CD4-positive, alpha-beta T cell treated with Interleukin-6 at 100 ng/mL for 8 hours (primary cell): Measurements from ENCODE around the gene NCKAP5.

ENCODE experiments used
- DNase-seq: peaks from one replicate; pipeline ENCODE4 v3.0.0-alpha.2; 2020; ENCODE audit warnings: mixed read lengths, low spot score

NCKAP5 gene

DNA sequence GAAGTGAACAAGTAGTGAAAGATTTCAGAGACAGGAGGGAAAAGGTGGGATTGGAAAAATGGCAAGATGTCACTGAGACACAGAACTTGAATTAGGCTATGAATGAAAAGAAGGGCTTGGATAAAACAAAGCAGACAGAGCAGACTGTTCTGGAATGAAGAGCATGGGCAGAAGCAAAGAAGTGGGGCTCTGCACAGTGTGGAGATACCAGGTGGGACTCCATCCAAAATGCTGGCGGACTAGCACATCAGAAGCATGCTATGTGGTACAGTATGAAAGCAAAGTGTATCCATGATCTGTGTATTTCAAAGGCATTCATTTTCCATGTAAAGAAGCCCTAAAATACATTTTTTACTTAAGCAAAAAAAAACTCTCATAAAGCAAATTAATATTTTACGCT, 487.4 kb downstream of the NCKAP5 start:
- DNase-seq: no peak

DNA sequence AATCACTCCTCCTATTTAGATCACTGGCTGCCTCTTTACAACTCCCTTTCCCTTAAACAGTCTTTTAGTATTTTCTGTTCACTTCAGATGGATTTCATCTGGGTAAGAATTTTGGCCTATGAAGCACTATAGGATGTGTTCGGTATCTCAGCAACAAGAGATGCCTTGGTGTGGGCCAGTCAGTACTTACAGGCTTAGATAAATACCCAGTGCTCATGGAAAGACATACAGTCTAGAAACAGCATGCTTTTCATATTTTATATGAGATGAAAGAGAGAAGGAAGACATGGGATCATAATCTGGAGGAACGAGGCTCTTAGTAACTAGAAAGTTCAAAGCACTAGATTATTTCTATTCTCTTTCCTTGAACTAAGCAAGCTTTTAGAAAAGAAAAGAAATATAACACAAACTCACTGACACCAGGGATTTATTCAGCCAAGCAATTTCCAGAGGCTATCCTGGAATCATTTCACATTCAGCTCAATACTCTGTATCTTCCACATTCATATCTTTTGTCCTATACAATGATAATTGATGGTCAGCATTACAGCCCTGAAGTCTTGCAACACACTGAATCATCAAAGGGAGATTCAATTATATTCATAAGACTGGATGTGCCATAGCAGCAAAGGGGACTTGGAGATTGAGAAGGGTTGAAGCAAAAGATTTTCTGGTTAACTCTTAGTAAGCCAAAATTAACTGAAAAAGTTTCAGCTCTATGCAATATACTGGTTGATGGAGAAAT, 489.4 kb downstream of the NCKAP5 start:
- DNase-seq: no peak

DNA sequence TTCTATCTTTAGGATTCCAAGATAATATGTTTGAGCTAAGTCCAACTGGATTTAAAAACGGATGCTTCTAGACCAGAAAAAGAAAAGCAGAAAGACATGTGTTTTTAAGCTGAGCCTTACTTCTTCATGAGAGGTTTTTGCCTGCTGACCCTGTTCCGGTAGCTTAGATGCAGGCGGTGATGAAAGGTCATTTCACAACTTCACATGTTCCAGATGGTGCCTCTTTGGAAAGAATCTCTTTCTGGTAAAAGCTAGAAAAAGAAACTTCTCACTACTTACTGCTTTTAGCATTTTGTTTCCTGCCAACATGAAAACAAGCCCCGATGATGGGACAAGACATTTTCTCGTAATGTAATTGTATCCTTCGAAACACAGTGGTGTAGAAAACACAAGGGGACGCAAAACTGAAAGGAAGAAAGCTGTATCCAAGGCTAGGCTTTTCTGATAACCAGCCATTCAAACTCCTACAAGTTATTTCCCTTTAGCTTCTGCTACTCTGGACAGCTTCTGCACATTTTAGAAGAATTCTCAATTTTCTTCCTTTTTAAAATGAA, 490.9 kb downstream of the NCKAP5 start:
- DNase-seq: no peak

DNA sequence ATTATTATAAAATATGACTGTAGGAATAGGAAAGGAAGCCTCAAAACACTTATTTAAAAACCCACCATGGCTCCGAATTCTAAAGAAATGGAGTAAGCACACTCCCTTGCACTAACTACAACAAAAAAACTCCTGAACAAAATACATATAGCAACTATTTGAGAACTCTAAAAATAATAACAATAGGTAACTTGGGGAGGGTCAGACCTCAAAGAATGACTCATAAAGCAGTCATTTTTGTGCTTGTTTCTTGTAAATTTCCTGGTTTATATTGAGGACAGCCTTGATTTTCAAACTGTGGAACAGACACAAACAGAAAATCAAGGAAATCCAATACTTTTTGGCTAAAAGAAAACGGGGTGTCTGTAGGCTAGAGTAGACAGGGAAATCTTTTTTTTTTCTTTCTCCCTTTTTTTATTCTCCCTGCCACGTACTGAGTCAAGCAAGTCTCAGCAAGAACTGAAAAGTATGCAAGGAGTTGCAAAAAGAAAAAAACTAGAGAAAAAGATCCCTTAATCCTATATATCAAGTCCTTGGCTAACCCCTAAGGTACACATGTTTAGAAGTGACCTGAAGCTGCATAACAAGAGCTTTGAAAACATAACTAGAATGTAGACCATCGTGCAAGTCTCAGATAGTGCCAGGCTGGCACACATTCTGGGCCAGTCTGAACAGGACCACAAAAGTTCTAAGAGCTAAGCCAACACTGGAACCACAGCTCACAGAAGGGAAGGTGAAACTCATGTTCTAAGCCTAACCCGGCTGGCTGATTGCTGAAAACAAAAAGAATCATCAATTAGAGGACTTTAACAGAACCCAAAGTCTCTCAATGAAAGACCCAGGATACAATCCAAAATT, 495.2 kb downstream of the NCKAP5 start:
- DNase-seq: no peak

DNA sequence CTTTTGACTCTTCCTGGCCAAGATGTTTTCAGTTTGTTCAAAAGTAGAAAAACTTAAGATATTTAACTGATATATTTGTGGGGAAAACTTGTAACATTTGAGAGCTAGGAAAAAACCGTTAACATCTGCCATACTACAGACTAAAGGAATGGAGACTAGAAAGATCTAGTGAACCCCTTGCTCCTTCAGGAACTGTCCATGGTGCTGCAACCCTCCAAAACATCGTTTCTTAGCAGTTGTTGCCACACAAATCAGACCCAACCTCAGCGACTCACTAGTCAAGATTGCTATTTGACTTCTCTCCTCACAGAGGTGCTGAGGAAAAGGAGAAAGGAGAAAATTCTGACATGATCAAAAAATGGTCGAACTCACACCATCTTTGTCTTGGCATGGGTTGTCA, 504.5 kb downstream of the NCKAP5 start:
- no peak for DNase-seq

DNA sequence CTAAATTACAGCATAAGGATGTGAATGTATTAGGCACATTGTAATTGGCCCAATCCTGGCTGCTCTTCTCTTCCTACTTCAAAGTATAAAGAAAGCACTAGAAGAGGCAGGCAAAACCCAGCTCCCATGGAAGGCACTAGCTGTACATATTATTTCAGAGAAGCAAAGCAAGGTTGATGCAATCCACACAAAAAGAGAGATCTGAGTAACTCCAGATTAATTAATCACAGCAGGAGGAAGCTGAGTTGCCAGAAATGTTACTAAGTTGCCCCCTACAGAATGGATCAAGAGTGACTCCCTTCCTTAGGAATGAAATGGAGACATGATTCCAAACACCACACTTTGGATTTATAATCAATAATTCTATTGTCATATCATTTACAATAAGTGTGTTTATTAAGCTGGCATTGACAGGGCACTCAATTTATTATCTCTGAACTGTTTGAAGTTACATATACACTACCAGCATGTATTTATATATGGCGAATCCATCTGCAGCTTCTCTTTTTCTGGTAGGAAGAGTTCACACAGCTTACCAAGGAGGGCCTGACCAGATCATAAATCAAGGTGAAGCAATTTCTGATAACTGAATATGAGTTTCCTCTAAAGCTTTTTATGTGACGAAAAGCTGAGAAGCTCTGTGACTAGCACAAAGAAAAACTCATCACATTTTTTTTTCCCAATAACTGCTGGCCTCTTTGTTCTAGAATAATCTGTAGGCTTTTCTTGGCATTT, 505.2 kb downstream of the NCKAP5 start:
- DNase-seq: no peak

DNA sequence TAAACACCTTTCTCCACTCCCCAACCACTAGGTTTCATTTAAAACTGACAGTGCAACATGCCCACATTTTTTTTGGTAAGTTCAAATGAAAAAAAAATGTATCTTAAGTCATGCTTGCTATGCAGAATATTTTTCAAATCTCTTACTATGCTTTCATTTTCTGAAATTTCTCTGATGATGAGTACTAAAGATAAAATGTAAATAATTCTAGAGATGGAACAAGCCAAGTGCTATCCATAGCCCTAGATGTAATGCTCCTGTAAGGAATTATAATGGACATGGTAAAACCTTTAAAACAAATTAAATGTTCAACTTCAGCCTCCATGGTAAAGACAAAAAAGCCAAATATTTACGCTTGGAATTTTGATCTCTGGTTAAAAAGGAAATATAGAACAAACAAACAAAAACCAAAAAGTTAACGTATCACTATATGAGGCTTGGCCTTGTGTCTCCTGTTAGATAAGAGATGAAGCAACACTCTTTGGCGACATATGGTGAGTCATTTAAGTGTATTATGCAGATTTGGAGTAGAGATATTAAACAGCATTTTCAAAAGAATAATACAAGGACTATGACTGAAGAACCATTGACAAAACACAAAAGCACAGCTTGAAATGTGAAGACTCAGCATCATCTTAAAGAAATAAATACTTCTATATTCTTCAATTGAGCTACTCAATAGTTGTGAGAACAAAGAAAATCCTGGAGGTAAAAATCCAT, 506.2 kb downstream of the NCKAP5 start:
- DNase-seq: no peak

DNA sequence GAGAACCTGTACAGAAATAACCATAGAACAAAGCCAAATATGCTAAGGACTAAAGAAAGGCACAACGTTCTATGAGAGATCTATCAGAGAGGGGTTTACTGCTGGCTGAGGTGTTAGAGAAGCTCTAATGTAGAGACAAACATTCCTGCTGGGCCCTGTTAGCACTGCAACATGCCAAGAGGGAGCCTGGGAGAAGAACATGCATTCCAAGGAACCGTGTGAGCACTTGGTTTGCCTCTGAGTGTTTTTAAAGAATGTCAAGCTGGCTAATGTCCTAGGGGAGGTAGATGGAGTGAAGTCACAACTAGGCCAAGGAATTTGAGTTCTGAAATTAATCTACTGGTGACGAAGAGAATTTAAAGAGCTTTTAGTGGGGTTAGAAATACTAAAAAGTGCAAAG, 514.0 kb downstream of the NCKAP5 start:
- DNase-seq: no peak

DNA sequence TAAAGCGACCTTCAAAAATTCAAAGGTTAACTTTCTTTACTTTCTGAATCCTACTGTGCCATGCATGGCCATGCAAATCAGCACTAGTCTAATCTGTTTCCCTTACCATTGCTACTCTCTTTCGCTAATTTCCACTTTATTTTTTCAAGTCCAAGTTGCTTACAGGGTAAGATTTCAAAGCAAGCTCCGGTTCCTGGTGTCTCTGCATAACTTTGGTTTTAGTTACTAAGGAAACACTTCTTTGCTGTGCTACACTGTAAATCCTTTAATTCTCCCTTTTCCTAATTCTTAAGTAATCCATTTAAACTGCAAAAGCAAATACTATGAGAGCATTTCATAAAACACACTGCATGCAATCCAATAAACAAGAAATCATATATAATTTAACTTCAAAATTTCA, 514.7 kb downstream of the NCKAP5 start:
- DNase-seq: no peak

DNA sequence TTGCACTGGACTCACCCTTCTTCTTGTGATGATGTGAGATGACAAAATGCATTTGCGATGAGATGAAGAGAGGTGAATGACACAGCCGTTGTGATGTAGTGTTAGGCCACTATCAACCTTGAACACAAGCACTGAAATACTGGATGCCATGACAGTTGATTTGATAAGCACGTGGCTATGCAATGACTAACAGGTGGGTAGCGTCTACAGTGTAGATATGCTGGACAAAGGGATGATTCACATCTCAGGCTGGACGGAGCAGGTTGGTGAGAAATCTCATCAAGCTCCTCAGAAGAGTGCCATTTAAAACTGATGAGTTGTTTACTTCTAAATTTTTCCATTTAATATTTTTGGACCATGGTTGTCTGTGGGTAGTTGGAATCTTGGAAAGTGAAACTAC, 522.5 kb downstream of the NCKAP5 start:
- no peak for DNase-seq

DNA sequence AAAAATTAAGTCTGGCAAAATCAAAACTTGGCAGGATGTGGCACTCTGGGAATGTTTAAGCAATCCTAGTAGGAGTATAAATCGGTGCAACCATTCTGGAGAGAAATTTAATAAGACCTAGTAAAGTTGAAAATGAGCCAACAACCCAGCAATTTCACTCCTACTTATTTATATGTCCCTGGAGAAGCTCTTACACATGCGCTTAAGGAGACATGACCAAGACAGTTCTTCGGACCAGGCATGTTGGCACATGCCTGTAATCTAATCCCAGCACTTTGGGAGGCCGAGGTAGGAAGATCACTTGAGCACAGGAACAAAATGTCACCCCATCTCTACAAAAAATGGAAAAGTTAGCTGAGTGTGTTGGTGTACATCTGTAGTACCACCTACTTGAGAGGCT, 523.7 kb downstream of the NCKAP5 start:
- no peak for DNase-seq

DNA sequence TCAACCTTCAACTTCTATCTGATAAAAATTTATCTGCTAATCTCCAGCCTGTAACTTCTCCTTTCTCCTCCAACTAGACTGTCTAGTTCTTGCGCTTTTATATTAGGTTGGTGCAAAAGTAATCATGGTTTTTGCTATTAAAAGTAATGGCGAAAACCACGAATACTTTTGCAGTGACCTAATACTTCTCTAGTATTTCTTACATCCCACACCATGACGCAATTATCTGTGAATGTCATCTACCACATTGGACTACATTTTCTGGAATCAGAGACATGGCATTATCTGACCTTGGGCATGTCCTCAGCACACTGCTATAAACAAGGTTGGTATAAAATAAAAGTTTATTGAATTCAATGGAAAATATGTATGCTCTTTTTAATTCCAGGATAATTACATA, 528.1 kb downstream of the NCKAP5 start:
- DNase-seq: no peak

DNA sequence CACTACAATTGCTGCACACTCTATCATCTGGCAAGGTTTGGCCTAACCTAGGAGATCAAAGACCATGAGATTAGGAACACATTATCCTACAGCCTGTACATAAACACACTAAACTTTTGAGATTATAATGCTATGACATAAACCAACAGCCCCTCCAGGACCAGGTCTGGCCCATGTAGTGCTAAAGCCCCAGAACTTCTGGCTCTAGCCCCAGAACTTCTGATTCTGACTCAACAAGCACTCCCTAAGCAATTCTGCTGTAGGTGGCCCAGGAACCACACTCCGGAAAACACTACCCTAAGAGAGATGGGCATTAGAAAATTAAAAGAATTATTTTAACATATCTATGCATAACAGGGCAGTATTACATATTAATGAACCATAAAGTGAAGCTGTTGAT, 528.7 kb downstream of the NCKAP5 start:
- no peak for DNase-seq

DNA sequence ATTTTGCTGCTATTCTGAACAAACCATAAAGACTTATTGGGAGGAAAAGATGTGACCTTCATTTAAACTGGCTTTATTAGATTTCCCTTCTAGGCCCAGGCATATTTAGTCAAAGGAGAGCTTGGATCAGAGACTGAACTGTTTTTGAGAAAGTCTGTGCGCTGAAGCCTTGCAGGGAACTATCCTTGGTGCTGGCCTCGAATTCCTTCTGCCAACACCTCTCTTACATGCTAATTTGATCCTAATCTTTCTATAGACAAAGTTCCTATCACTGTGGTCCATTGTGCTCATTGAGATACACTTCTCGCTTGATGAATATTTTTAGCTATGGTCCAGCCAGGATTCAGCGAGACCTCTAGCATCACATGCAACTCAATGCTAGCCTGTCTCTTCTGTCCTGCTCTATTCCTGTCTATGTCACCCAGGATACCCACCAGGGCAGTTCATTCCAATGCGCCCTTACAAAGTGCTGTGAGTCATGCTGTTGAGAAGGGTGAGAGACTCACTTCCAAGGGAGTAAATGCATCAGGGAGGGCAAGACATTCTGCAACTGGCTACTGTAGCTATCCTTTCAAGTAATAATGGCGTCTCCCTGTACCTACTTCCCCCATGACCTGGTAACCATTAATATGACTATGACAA, 541.6 kb downstream of the NCKAP5 start:
- DNase-seq: no peak

DNA sequence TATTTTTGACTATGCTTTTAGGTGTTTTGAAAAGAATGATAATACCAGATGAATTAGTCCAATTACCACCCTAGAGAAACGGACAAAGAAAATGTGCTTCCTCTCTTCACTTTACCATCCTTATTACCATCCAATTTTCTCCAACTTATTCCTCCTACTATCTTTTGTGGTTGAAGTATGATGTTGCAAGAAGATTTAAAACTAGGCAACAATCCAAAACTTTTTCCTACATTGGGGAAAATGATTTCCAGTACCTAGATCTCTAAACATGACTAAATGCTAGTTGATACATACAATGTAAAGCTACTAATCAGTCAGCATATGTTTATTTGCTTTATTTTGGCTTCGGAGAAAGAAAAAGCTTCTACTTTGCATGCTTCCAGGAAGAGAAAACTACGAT, 543.3 kb downstream of the NCKAP5 start:
- DNase-seq: no peak

DNA sequence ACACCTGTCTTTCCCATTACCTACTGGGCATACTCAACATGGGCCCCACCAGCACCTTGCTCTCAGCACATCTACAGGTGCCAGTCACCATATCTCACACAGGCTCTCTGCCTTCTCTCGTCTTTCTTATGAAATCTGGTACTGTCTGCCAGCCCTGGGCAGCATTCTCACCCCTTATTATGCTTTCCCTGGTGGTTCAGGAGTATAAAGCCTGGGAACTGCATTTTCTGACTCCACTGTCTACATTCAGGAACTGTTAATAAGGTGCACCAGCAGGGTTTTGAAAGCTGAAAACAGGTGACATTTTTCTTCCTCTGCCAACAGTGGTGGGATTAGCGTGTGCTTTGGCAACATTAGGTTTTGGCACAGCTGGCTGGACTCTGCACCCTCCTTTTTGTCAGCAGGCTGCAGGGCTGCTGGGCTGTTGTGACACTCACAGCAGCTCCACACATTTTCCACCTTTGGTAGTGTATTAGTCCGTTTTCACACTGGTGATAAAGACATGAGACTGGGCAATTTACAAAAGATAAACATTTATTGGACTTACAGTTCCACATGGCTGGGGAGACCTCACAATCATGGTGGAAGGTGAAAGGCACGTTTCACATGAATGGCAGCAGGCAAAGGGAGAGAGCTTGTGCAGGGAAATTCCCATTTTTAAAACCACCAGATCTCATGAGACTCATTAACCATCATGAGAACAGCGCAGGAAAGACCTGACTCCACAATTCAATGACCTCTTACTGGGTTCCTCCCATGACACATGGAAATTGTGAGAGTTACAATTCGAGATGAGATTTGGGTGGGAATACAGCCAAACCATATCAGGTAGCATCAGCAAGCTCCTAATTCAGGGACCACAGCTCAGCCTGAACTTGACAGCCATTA, 555.2 kb downstream of the NCKAP5 start:
- no peak for DNase-seq

DNA sequence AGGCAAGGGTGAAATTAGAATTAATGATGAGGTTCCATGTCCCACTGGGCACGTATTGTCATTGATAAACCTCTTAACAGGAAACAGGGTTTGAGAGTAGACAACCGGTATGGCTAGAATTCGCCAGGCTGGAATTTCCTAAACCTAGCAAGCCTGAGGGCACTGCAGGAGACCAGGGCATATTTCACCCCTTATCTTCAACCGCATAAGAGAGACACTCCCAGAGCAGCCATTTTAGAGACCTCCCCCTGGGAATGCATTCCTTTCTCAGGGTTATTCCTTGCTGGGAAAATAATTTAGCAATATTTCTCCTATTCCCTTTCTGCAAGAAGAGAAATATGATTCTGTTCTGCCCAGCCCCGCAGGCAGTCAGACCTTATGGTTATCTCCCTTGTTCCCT, 563.6 kb downstream of the NCKAP5 start:
- DNase-seq: no peak

DNA sequence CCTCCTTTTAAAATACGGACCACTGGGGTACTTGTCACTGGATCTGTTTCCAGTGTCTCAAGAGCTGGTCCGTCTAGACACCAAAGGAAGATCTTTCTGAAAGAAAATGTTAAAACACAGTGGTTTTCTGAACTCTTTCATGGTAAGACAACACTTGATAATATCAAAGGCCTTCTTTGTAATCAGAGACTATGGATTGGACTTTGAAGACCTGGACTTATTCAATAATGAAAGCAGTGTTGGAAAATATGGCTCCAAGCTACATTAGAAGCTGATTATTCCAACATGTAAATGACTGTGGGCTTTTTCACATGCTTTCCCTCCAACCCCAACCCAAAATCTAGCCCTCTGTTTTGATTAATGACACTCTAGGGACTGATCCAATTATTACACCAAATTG, 568.8 kb downstream of the NCKAP5 start:
- DNase-seq: no peak

DNA sequence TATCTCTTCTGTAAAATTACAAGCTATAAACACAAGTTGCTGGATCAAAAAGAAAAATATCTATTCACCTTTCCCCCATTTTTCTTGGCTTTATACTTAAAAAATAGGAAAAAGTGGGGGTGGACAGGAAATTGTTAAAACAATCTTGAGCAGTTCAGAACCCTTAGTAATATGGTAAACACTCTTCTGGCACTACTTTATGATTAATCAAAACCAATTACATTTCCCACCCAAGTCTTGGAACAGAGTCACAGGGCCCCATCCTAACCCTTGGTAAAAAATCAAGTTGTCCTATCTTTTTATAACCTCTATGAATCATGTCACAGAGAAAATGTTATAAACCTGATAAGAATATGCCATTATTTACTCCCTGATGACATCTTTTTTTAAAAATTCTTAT, 570.0 kb downstream of the NCKAP5 start:
- DNase-seq: no peak

DNA sequence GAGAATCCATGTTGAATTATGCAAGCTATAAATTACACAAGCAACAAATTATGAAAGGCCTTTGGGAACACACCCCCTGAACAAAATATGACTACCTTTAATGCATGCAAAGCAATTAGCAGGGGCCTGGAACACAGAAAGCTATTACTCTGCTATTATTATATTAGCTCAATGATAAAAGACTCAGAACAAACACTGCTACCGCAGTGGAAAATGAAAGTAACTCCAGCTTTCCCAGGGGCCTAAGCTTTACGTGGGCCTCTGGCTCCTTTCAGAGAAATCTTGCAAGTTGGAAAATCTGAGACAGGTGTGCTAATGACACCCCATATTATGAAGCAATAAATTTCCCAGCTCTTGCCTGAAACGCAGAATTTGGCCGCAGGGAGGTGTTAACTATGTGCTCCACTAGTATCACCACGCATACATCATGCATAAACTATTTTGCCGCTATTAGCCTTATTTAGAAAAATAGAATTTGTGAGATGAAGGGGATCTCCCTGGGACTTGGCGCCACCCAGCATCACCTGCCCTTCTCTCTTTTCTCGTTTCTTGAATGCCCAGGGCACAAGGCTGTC, 576.7 kb downstream of the NCKAP5 start:
- DNase-seq: no peak
